ENCODE measurements around the gene ATXN10. TPM values are rescaled to one million over a fixed set of nuclear protein-coding genes. Genes with fewer than 3 reads are reported as not detected.

ATXN10 gene
- total RNA-seq, 4 donors from 2014 or later, result 28.4 to 184 (median 66.3) TPM

GRCh38 chr22:45760682-45761081, 89.0 kb downstream of the ATXN10 start:
- H3K4me3 ChIP-seq, result no peak overlapping the region
- H3K4me1 ChIP-seq, result no peaks in the 10 kb centered on the region
- no peak overlapping the region for H3K27ac ChIP-seq
- no peak for DNase-seq
- TF ChIP-seq POLR2A (IDR thresholded peaks at IDR 0.05) (no peak), CTCF (IDR thresholded peaks at IDR 0.05) (no peak)
- H3K9me3 ChIP-seq, result no peaks in the 10 kb centered on the region
- peaks cover 0 to 4% (median 0%) of the 10 kb centered on the region in 3 donors for H3K36me3 ChIP-seq
- no peaks in the 10 kb centered on the region for H3K27me3 ChIP-seq

- Histone ChIP-seq H3K4me1 (no peaks in the 10 kb centered on the region), H3K4me3 (no peak overlapping the region), H3K36me3 (peaks cover 0 to 4% (median 0%) of the 10 kb centered on the region in 3 donors), H3K27ac (no peak overlapping the region), H3K9me3 (no peaks in the 10 kb centered on the region), H3K27me3 (no peaks in the 10 kb centered on the region)
- no peak for DNase-seq
- no peak for TF ChIP-seq POLR2A (IDR thresholded peaks at IDR 0.05)
- no peak for TF ChIP-seq CTCF (IDR thresholded peaks at IDR 0.05)
Measured at GRCh38 chr22:45762545-45763235, 91.1 kb downstream of the ATXN10 start.

- TF ChIP-seq CTCF (IDR thresholded peaks at IDR 0.05), result no peak
- H3K9me3 ChIP-seq, result no peaks in the 10 kb centered on the region
- no peak for DNase-seq
- H3K27ac ChIP-seq, result no peak overlapping the region
- no peaks in the 10 kb centered on the region for H3K27me3 ChIP-seq
- H3K4me1 ChIP-seq, result no peaks in the 10 kb centered on the region
- peaks cover 0 to 4% (median 0%) of the 10 kb centered on the region in 3 donors for H3K36me3 ChIP-seq
- H3K4me3 ChIP-seq, result no peak overlapping the region
Measured at GRCh38 chr22:45763236-45763624, 91.6 kb downstream of the ATXN10 start.

- Histone ChIP-seq H3K36me3 (peaks cover 0 to 4% (median 0%) of the 10 kb centered on the region in 3 donors), H3K9me3 (no peaks in the 10 kb centered on the region), H3K4me1 (no peaks in the 10 kb centered on the region), H3K27me3 (no peaks in the 10 kb centered on the region), H3K4me3 (no peak overlapping the region), H3K27ac (no peak overlapping the region)
- no peak for TF ChIP-seq CTCF (IDR thresholded peaks at IDR 0.05)
- TF ChIP-seq POLR2A (IDR thresholded peaks at IDR 0.05), result no peak
- DNase-seq, result no peak
Measured at GRCh38 chr22:45768490-45768889, 96.9 kb downstream of the ATXN10 start.

GRCh38 chr22:45769569-45770210, 98.1 kb downstream of the ATXN10 start:
- Histone ChIP-seq H3K36me3 (no peaks in the 10 kb centered on the region), H3K9me3 (no peaks in the 10 kb centered on the region), H3K27me3 (no peaks in the 10 kb centered on the region), H3K4me3 (no peak overlapping the region), H3K27ac (no peak overlapping the region), H3K4me1 (peaks cover 0 to 1% (median 0%) of the 10 kb centered on the region in 4 donors)
- TF ChIP-seq CTCF (IDR thresholded peaks at IDR 0.05) (no peak), POLR2A (IDR thresholded peaks at IDR 0.05) (no peak)
- no peak for DNase-seq
